PFSK-1 (cell line): ENCODE results near the gene CYSLTR2.

Experiments
- FOXP2 ChIP-seq: optimal IDR thresholded peaks from 2 replicates; pipeline ENCODE3; 2011; ENCODE audit warnings: borderline replicate concordance, control low read depth, inconsistent platforms; ENCODE audit not compliant: insufficient read depth; ENCODE audit errors: extremely low read length, extremely low read depth
- POLR2AphosphoS5 ChIP-seq: IDR thresholded peaks from 2 replicates; pipeline ENCODE4 v1.6.1; 2012; ENCODE audit warnings: low read depth, mild to moderate bottlenecking, control low read depth, low read length, moderate library complexity
- REST ChIP-seq, 2 experiments: IDR thresholded peaks; 2 replicates each; pipeline versions ENCODE4 v1.6.1 to v1.8.0; 2011 to 2012; ENCODE audit warnings: low read depth in 2 of 2, low read length in 2 of 2, control low read depth in 1 of 2, inconsistent platforms in 1 of 2, mild to moderate bottlenecking in 1 of 2, moderate library complexity in 1 of 2; ENCODE audit not compliant: insufficient read depth in 1 of 2
- SIN3A ChIP-seq: IDR thresholded peaks from 2 replicates; pipeline ENCODE4 v1.6.1; 2012; ENCODE audit warnings: mild to moderate bottlenecking, low read length, moderate library complexity, borderline replicate concordance; ENCODE audit not compliant: insufficient read depth
- TAF1 ChIP-seq: IDR thresholded peaks from 2 replicates; pipeline ENCODE4 v1.6.1; 2012; ENCODE audit warnings: low read length, control low read depth, borderline replicate concordance; ENCODE audit not compliant: insufficient read depth

CYSLTR2 gene

DNA sequence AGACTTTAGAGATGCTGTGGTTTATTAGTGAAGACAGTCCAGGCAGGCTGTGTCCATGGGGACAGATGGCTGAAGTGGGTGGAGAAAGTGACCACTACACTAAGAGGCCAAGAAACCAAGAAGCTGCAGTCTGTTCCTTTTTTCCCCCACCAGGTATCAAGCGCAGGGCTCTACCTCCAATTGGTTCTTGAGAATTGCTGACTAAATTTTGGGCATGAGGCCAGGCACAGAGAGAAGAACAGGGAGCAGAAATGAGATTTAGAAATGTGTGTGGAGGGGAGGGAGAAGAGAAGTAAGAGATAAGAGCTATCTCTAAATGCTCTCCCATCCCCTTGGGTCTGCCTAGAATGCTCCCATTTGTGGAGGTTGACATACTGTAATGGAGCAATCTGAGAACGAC lies 12.3 kb upstream of the CYSLTR2 start:
- TF ChIP-seq FOXP2: no peak
- no peak for TF ChIP-seq REST (IDR thresholded peaks at IDR 0.05; ENCODE audit: insufficient read depth in 1 of 2, low read depth in 2 of 2, low read length in 2 of 2)

DNA sequence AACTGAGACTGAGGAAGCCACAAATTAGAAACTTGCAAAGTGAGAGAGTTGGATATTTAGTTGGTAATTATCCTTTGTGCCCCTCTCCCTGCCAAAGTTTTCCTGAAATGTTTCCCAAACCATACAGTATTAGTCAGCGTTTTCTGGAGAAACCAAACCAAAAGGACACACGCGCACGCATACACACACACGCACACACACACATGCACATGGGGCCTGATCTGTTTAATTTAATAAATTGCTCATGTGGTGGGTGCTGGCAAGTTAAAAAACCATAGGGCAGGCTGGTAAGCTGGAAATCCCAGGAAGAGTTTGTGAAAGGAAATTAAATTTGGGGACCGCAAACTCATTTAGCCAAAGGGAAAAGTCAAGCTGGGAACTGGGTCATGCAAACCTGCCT lies 11.7 kb upstream of the CYSLTR2 start:
- TF ChIP-seq SIN3A: no peak
- TF ChIP-seq FOXP2: no peak
- TF ChIP-seq TAF1: no peak
- TF ChIP-seq POLR2AphosphoS5: no peak
- TF ChIP-seq REST (IDR thresholded peaks at IDR 0.05; ENCODE audit: insufficient read depth in 1 of 2, low read depth in 2 of 2, low read length in 2 of 2): no peak

GRCh38 chr13:48643159-48643558 lies 10.6 kb upstream of the CYSLTR2 start:
- no peak for TF ChIP-seq POLR2AphosphoS5
- TF ChIP-seq REST (IDR thresholded peaks at IDR 0.05; ENCODE audit: insufficient read depth in 1 of 2, low read depth in 2 of 2, low read length in 2 of 2): no peak
- TF ChIP-seq TAF1: no peak
- no peak for TF ChIP-seq FOXP2
- TF ChIP-seq SIN3A: no peak

DNA sequence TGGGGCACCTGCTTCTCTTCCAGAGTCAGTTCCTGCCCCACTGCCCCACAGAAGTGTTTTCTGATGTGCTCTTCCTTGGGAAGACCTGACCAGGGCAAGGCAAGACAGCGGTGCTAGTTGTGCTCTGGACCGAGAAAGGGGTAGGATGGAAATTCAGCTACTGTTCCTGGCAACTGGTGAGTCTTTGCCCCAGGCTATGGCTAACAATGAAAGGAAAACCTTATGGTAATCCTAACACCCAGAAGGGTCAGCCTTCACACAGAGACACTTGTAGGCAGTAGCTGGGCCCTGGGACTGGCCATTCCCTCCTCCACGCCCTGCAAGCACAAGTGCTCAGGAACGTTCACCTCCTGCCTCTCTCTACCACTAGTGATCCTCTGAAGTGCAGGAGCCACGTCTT lies 9.6 kb upstream of the CYSLTR2 start:
- TF ChIP-seq POLR2AphosphoS5: no peak
- TF ChIP-seq TAF1: no peak
- no peak for TF ChIP-seq SIN3A
- no peak for TF ChIP-seq REST (IDR thresholded peaks at IDR 0.05; ENCODE audit: insufficient read depth in 1 of 2, low read depth in 2 of 2, low read length in 2 of 2)
- no peak for TF ChIP-seq FOXP2

GRCh38 chr13:48644951-48645350 lies 8.8 kb upstream of the CYSLTR2 start:
- no peak for TF ChIP-seq TAF1
- TF ChIP-seq REST (IDR thresholded peaks at IDR 0.05; ENCODE audit: insufficient read depth in 1 of 2, low read depth in 2 of 2, low read length in 2 of 2): no peak
- no peak for TF ChIP-seq SIN3A
- no peak for TF ChIP-seq POLR2AphosphoS5
- no peak for TF ChIP-seq FOXP2
